ENCODE data around the gene RANGAP1. TPM values are rescaled to one million over a fixed set of nuclear protein-coding genes. Genes with fewer than 3 reads are reported as not detected.

Gene RANGAP1
- polyA plus RNA-seq, 1 donor (not counting 4 experiments of a cell fraction or from before 2014, with no cell fraction given) = 85.9 TPM

DNA sequence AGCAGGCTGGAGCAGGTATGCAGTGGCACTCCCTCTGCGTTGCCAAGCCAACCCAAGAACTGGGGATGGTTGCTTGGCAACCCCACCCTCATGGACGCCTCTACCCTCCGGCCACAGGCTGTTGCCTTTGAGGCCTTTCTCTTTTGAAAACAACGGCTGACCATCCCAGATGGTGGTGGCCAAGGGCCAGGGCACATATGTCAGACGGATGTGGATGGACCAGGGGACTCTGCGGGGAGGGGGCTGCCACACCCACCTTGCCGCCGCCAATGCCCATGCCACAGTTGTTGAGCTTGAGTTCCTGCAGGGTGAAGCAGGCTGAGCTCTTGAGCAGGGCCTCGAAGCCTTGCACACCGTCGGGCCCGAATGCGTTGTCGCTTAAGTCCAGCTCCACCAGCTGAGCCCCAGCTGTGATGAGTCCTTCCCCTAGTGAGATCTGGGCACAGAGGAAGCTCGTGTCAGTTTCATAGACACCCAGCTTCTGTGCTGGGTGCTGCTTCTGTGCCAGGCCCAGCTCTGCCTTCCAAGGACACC lies 21.5 kb downstream of the RANGAP1 start:
- dilution Hi-C loops (cut with MboI; ENCODE audit: extremely low pct_ligation_motif_present, low sequenced_read_pairs) = no loop called here

GRCh38 chr22:41263704-41264103 lies 22.3 kb downstream of the RANGAP1 start:
- Histone ChIP-seq H2AFZ (ENCODE audit: control insufficient read depth, low read length) (no peak overlapping the region), H3K27me3 (ENCODE audit: control insufficient read depth, extremely low read depth, insufficient read depth, low read length) (no peaks in the 10 kb centered on the region), H3K79me2 (ENCODE audit: control insufficient read depth, insufficient read depth, low read length) (peaks cover 47% of the 10 kb centered on the region), H3K4me2 (ENCODE audit: control insufficient read depth, extremely low read depth, insufficient read depth, low read depth, low read length) (no peak overlapping the region), H3K9me1 (ENCODE audit: control insufficient read depth, extremely low read depth, insufficient read depth, low read length) (peaks cover 4% of the 10 kb centered on the region), H3K27ac (ENCODE audit: control insufficient read depth, insufficient read depth, low read length) (no peak overlapping the region), H3K4me1 (ENCODE audit: control insufficient read depth, extremely low read depth, insufficient read depth, low read length) (no peaks in the 10 kb centered on the region), H4K20me1 (ENCODE audit: control insufficient read depth, extremely low read depth, insufficient read depth, low read length) (peaks cover 5% of the 10 kb centered on the region), H3K9me3 (ENCODE audit: control insufficient read depth, low read depth, low read length) (no peaks in the 10 kb centered on the region), H3K9ac (ENCODE audit: control insufficient read depth, extremely low read depth, insufficient read depth, low read length) (no peak overlapping the region), H3K4me3 (ENCODE audit: control insufficient read depth in 2 of 3, extremely low read depth in 1 of 3, insufficient read depth in 2 of 3, low read depth in 1 of 3, low read length in 3 of 3) (no peak overlapping the region), H3K36me3 (ENCODE audit: control insufficient read depth in 2 of 2, extremely low read depth in 1 of 2, insufficient read depth in 2 of 2, low read length in 2 of 2) (peaks cover 69 to 73% of the 10 kb centered on the region in 2 experiments)
- DNase-seq (ENCODE audit: low read depth, low spot score) (no peak), FAIRE-seq (no peak)
- dilution Hi-C loops (cut with MboI; ENCODE audit: extremely low pct_ligation_motif_present, low sequenced_read_pairs) = no loop called here
- TF ChIP-seq CTCF (optimal IDR thresholded peaks at IDR 0.05 in 1 of 3, IDR thresholded peaks at IDR 0.05 in 1 of 3, conservative IDR thresholded peaks at IDR 0.05 in 1 of 3; ENCODE audit: extremely low read depth in 1 of 3, insufficient read depth in 2 of 3, low read length in 3 of 3) (no peak), EZH2 (IDR thresholded peaks at IDR 0.05; ENCODE audit: low read length) (no peak)

More for the DNA sequence above, 21.5 kb downstream of the RANGAP1 start:
- Histone ChIP-seq H3K79me2 (ENCODE audit: control insufficient read depth, insufficient read depth, low read length) (peaks cover 50% of the 10 kb centered on the region), H2AFZ (ENCODE audit: control insufficient read depth, low read length) (no peak overlapping the region), H4K20me1 (ENCODE audit: control insufficient read depth, extremely low read depth, insufficient read depth, low read length) (peaks cover 5% of the 10 kb centered on the region), H3K27ac (ENCODE audit: control insufficient read depth, insufficient read depth, low read length) (no peak overlapping the region), H3K9ac (ENCODE audit: control insufficient read depth, extremely low read depth, insufficient read depth, low read length) (no peak overlapping the region), H3K4me3 (ENCODE audit: control insufficient read depth in 2 of 3, extremely low read depth in 1 of 3, insufficient read depth in 2 of 3, low read depth in 1 of 3, low read length in 3 of 3) (no peak overlapping the region), H3K4me1 (ENCODE audit: control insufficient read depth, extremely low read depth, insufficient read depth, low read length) (no peaks in the 10 kb centered on the region), H3K27me3 (ENCODE audit: control insufficient read depth, extremely low read depth, insufficient read depth, low read length) (no peaks in the 10 kb centered on the region), H3K9me1 (ENCODE audit: control insufficient read depth, extremely low read depth, insufficient read depth, low read length) (peaks cover 4% of the 10 kb centered on the region), H3K9me3 (ENCODE audit: control insufficient read depth, low read depth, low read length) (no peaks in the 10 kb centered on the region), H3K36me3 (ENCODE audit: control insufficient read depth in 2 of 2, extremely low read depth in 1 of 2, insufficient read depth in 2 of 2, low read length in 2 of 2) (peaks cover 67 to 70% of the 10 kb centered on the region in 2 experiments), H3K4me2 (ENCODE audit: control insufficient read depth, extremely low read depth, insufficient read depth, low read depth, low read length) (no peak overlapping the region)
- no peak for DNase-seq (ENCODE audit: low read depth, low spot score)
- no peak for FAIRE-seq
- TF ChIP-seq EZH2 (IDR thresholded peaks at IDR 0.05; ENCODE audit: low read length) (no peak), CTCF (optimal IDR thresholded peaks at IDR 0.05 in 1 of 3, IDR thresholded peaks at IDR 0.05 in 1 of 3, conservative IDR thresholded peaks at IDR 0.05 in 1 of 3; ENCODE audit: extremely low read depth in 1 of 3, insufficient read depth in 2 of 3, low read length in 3 of 3) (no peak)
